ENCODE data around the gene CADM1.

GRCh38 chr11:115291325-115291724 lies 212.9 kb downstream of the CADM1 start:
- TF ChIP-seq, protein P1, sequence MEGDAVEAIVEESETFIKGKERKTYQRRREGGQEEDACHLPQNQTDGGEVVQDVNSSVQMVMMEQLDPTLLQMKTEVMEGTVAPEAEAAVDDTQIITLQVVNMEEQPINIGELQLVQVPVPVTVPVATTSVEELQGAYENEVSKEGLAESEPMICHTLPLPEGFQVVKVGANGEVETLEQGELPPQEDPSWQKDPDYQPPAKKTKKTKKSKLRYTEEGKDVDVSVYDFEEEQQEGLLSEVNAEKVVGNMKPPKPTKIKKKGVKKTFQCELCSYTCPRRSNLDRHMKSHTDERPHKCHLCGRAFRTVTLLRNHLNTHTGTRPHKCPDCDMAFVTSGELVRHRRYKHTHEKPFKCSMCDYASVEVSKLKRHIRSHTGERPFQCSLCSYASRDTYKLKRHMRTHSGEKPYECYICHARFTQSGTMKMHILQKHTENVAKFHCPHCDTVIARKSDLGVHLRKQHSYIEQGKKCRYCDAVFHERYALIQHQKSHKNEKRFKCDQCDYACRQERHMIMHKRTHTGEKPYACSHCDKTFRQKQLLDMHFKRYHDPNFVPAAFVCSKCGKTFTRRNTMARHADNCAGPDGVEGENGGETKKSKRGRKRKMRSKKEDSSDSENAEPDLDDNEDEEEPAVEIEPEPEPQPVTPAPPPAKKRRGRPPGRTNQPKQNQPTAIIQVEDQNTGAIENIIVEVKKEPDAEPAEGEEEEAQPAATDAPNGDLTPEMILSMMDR (conservative IDR thresholded peaks at IDR 0.05; ENCODE audit: low read depth, low read length): no peak
- TF ChIP-seq EZH2 (IDR thresholded peaks at IDR 0.05; ENCODE audit: low read length, unreplicated experiment) (no peak), EZH2phosphoT487 (IDR thresholded peaks at IDR 0.05; ENCODE audit: borderline replicate concordance, low read length) (no peak)
